HepG2 (cell line): Measurements from ENCODE around the gene VAMP8. TPM values are rescaled to one million over a fixed set of nuclear protein-coding genes. Genes with fewer than 3 reads are reported as not detected.

Experiments used
- BHLHE40 ChIP-seq: IDR thresholded peaks from 2 replicates; pipeline ENCODE4 v1.6.1; 2011; ENCODE audit warnings: low read length, improper control_type of control experiment
- CREB1 ChIP-seq, 2 experiments: fragments of 450-650 bp in 1 of 2; IDR thresholded peaks; 2 replicates each; pipeline ENCODE4 v1.6.1; 2016 to 2017; ENCODE audit warnings: control low read depth in 1 of 2, mild to moderate bottlenecking in 1 of 2, missing compliant biosample characterization in 1 of 2, missing genetic modification characterization in 1 of 2
- ELK4 ChIP-seq: sonication (generic); formaldehyde crosslinking; IDR thresholded peaks from 2 replicates; pipeline ENCODE4 v1.9.0; 2021; ENCODE audit warnings: missing genetic modification reagents, borderline replicate concordance
- FOSL1 ChIP-seq: sonication (generic); formaldehyde crosslinking; IDR thresholded peaks from 2 replicates; pipeline ENCODE4 v1.9.0; 2021; ENCODE audit warnings: missing genetic modification reagents, borderline replicate concordance
- FOXA3 ChIP-seq: IDR thresholded peaks from 2 replicates; pipeline ENCODE4 v1.6.1; 2016; ENCODE audit warnings: missing genetic modification reagents, missing compliant biosample characterization
- KAT7 ChIP-seq: IDR thresholded peaks from 2 replicates; pipeline ENCODE4 v1.6.1; 2018; ENCODE audit warnings: borderline replicate concordance, missing compliant biosample characterization
- MEF2D ChIP-seq: sonication (generic); formaldehyde crosslinking; IDR thresholded peaks from 2 replicates; pipeline ENCODE4 v1.5.1; 2020; ENCODE audit warnings: mild to moderate bottlenecking, missing genetic modification reagents
- MEIS2 ChIP-seq: sonication (generic); formaldehyde crosslinking; IDR thresholded peaks from 2 replicates; pipeline ENCODE4 v1.9.0; 2021; ENCODE audit warnings: mild to moderate bottlenecking, missing genetic modification reagents
- POLR2AphosphoS2 ChIP-seq: IDR thresholded peaks from 2 replicates; pipeline ENCODE4 v1.6.1; 2011; ENCODE audit warnings: low read depth, low read length, improper control_type of control experiment
- SAP130 ChIP-seq: IDR thresholded peaks from 2 replicates; pipeline ENCODE4 v1.6.1; 2016; ENCODE audit warnings: low read depth
- TFAP4 ChIP-seq: sonication (generic); IDR thresholded peaks from 2 replicates; pipeline ENCODE4 v1.6.1; 2016; ENCODE audit warnings: low read depth, borderline replicate concordance
- USF2 ChIP-seq, 2 experiments: sonication (generic) in 1 of 2; formaldehyde crosslinking in 1 of 2; IDR thresholded peaks; 2 replicates each; pipeline versions ENCODE4 v1.5.1 to v1.6.1; 2011 to 2020; ENCODE audit warnings: borderline replicate concordance in 1 of 2, low read depth in 1 of 2, low read length in 1 of 2, mild to moderate bottlenecking in 1 of 2, missing genetic modification reagents in 1 of 2, moderate library complexity in 1 of 2
- YEATS4 ChIP-seq: sonication (generic); formaldehyde crosslinking; IDR thresholded peaks from 2 replicates; pipeline ENCODE4 v1.4.0; 2020; ENCODE audit warnings: missing genetic modification reagents, borderline replicate concordance
- ZBTB38 ChIP-seq: sonication (generic); formaldehyde crosslinking; IDR thresholded peaks from 2 replicates; pipeline ENCODE4 v1.5.1; 2020; ENCODE audit warnings: mild to moderate bottlenecking, missing genetic modification reagents
- ZBTB42 ChIP-seq: sonication (generic); formaldehyde crosslinking; IDR thresholded peaks from 2 replicates; pipeline ENCODE4 v1.5.0; 2020; ENCODE audit warnings: mild to moderate bottlenecking, missing genetic modification reagents
- ZHX1 ChIP-seq: sonication (generic); formaldehyde crosslinking; IDR thresholded peaks from 2 replicates; pipeline ENCODE4 v1.8.1; 2022; ENCODE audit warnings: low read depth, mild to moderate bottlenecking, missing genetic modification reagents
- ZNF234 ChIP-seq: sonication (generic); formaldehyde crosslinking; conservative IDR thresholded peaks from 2 replicates; pipeline ENCODE4 v1.5.1; 2020; ENCODE audit warnings: mild to moderate bottlenecking, missing genetic modification reagents
- ZNF468 ChIP-seq: sonication (generic); formaldehyde crosslinking; IDR thresholded peaks from 2 replicates; pipeline ENCODE4 v1.8.0; 2022; ENCODE audit warnings: mild to moderate bottlenecking, moderate library complexity, missing genetic modification reagents
- ZNF543 ChIP-seq: sonication (generic); formaldehyde crosslinking; IDR thresholded peaks from 2 replicates; pipeline ENCODE4 v1.4.0; 2020; ENCODE audit warnings: mild to moderate bottlenecking, missing genetic modification reagents
- ZNF724P ChIP-seq: sonication (generic); formaldehyde crosslinking; IDR thresholded peaks from 2 replicates; pipeline ENCODE4 v1.8.0; 2022; ENCODE audit warnings: missing genetic modification reagents, borderline replicate concordance
- ZNF737 ChIP-seq: sonication (generic); formaldehyde crosslinking; IDR thresholded peaks from 2 replicates; pipeline ENCODE4 v1.5.0; 2020; ENCODE audit warnings: missing genetic modification reagents, mild to moderate bottlenecking, borderline replicate concordance
- polyA plus RNA-seq, 8 experiments: library from polyadenylated mRNA; depleted of rRNA in 3 of 8; stranded (reverse) in 7 of 8; unstranded in 1 of 8; fragments of >200 nt; fragmentation: Illumina TruSeq in 4 of 8; extraction: Trizol in 4 of 8; gene quantifications; 2 replicates each; pipeline versions ENCODE4 v1.2.1 to v1.2.3, GENCODE V29; 2011 to 2016; ENCODE audit warnings: low read depth in 4 of 8, missing spikeins in 1 of 8, mixed read lengths in 1 of 8; ENCODE audit not compliant: insufficient read depth in 1 of 8
- total RNA-seq, 5 experiments: library from RNA; depleted of rRNA; stranded (reverse); fragments of >200 nt; fragmentation: Illumina TruSeq; extraction: Trizol; gene quantifications; 2 replicates each; pipeline ENCODE4 v1.2.3, GENCODE V29; 2016; ENCODE audit warnings: low read depth in 1 of 5

The VAMP8 gene
- total and polyA plus RNA-seq, 2 of the 13 experiments (the other 11 are each of a cell fraction or from before 2014, with no cell fraction given) = 83.3 to 157 TPM

- no peak for TF ChIP-seq ELK4 (CRISPR knock-in tag)
- TF ChIP-seq ZNF724P = 0 out of 2 replicates have a peak, but pooled peaks have one; percentile 48
- TF ChIP-seq YEATS4 = 0 out of 2 replicates have a peak, but pooled peaks have one; percentile 6
- TF ChIP-seq ZBTB38 (CRISPR knock-in tag) = no peak
- TF ChIP-seq ZNF234 (CRISPR knock-in tag) = peak; percentile 41; the same call in 1 of the 2 replicates
- TF ChIP-seq ZBTB42 (CRISPR knock-in tag) = no peak; the same call in 1 of the 2 replicates
- no peak for TF ChIP-seq ZNF737 (CRISPR knock-in tag)
- no peak; the same call in 1 of the 2 replicates for TF ChIP-seq POLR2AphosphoS2
- peak; percentile 37; the same call in 1 of the 2 replicates for TF ChIP-seq FOXA3
- peak; percentile 48; the same call in 1 of the 2 replicates for TF ChIP-seq ZHX1
- 0 out of 2 replicates have a peak, but pooled peaks have one; percentile 2 for TF ChIP-seq CREB1 (IDR thresholded peaks at IDR 0.05)
- no peak for TF ChIP-seq CREB1 (CRISPR knock-in tag; IDR thresholded peaks at IDR 0.05)
- TF ChIP-seq ZNF543 (CRISPR knock-in tag) = peak; percentile 12; the same call in 1 of the 2 replicates
- TF ChIP-seq USF2 (IDR thresholded peaks at IDR 0.05; ENCODE audit: low read depth, low read length) = no peak
- TF ChIP-seq USF2 (CRISPR knock-in tag; IDR thresholded peaks at IDR 0.05; ENCODE audit: borderline replicate concordance) = no peak
- no peak for TF ChIP-seq KAT7 (CRISPR knock-in tag)
- peak; percentile 98 for TF ChIP-seq TFAP4
- TF ChIP-seq FOSL1 (CRISPR knock-in tag) = no peak
- no peak for TF ChIP-seq BHLHE40
- no peak for TF ChIP-seq MEF2D
- peak; percentile 64 for TF ChIP-seq SAP130 (CRISPR knock-in tag)
- TF ChIP-seq MEIS2 = no peak
- peak; percentile 69; the same call in 1 of the 2 replicates for TF ChIP-seq ZNF468 (CRISPR knock-in tag)
Measured at GRCh38 chr2:85601771-85602475, 24.5 kb downstream of the VAMP8 start (continued).
